MM.1S (cell line): ENCODE results near the gene BAIAP3.

ENCODE experiments used
- CTCF ChIP-seq: fragments of 300-600 bp; sonication (generic); IDR thresholded peaks from 2 replicates; pipeline ENCODE4 v1.5.1; 2016; ENCODE audit warnings: antibody characterized with exemption, low read length, mixed read lengths
- EZH2 ChIP-seq: fragments of 300-600 bp; sonication (generic); optimal IDR thresholded peaks from 2 replicates; pipeline ENCODE3; 2017; ENCODE audit warnings: low read depth, mild to moderate bottlenecking, antibody characterized with exemption, low read length, mixed read lengths
- EZH2phosphoT487 ChIP-seq: fragments of 300-600 bp; sonication (generic); IDR thresholded peaks from 2 replicates; pipeline ENCODE4 v1.6.1; 2018; ENCODE audit warnings: antibody characterized with exemption, low read length

DNA sequence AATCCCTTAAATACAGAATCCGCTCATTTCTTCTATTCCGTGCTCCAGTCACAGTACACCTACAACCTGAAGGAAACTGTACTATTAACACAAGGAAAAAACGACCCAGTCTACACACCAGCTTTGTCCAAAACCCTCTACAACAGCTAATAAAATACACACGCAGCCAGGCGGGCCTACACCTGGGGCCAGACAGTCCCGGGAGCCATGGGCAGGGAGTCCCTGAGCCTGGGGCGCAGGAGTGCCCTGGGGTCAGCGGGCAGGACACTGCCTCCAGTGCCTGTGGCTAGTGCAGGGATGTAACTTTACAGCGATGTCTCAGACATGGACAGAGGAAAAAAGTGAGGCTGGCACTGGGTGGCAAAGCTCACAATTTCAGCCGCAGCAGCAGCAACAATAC lies 46.8 kb downstream of the BAIAP3 start:
- no peak for TF ChIP-seq CTCF
- no peak for TF ChIP-seq EZH2
- TF ChIP-seq EZH2phosphoT487: no peak
